Activated naive CD8-positive, alpha-beta T cell treated with anti-CD3 and anti-CD28 coated beads, Interleukin-2, amount 10 ng/mL, durations not matched to agents 7 days and 5 days (primary cell): ENCODE results near the gene DUOX2. TPM values are rescaled to one million over a fixed set of nuclear protein-coding genes. Genes with fewer than 3 reads are reported as not detected.

ENCODE experiments used
- ATAC-seq: fragments of 150-1000 bp; cut with Tn5 transposase; one replicate; pipeline ENCODE4 v1.10.0; 2021; ENCODE audit warnings: low read depth, moderate library complexity
- POLR2A ChIA-PET: fragments of 350-600 bp; sonication (Branson Sonifier 250); formaldehyde crosslinking; loops from one replicate; lab custom pipeline; 2021; ENCODE audit warnings: antibody characterized with exemption; lab: Charles Lee
- DNase-seq: peaks from one replicate; pipeline ENCODE4 v3.0.0; 2021
- H3K27ac Mint-ChIP-seq: one replicate; pipeline ENCODE4 v1.8.0; 2022; ENCODE audit warnings: mild to moderate bottlenecking, mixed read lengths
- H3K27me3 Mint-ChIP-seq: one replicate; pipeline ENCODE4 v1.8.0; 2022; ENCODE audit warnings: mild to moderate bottlenecking, moderate library complexity, mixed read lengths
- H3K36me3 Mint-ChIP-seq: one replicate; pipeline ENCODE4 v1.8.0; 2021; ENCODE audit warnings: mild to moderate bottlenecking, mixed read lengths
- H3K4me1 Mint-ChIP-seq: one replicate; pipeline ENCODE4 v1.8.0; 2021; ENCODE audit warnings: mixed read lengths
- H3K4me3 Mint-ChIP-seq: one replicate; pipeline ENCODE4 v1.8.0; 2022; ENCODE audit warnings: mild to moderate bottlenecking, moderate library complexity, mixed read lengths
- H3K9me3 Mint-ChIP-seq: one replicate; pipeline ENCODE4 v1.8.0; 2021; ENCODE audit warnings: mixed read lengths
- total RNA-seq, 2 experiments: library from RNA; stranded (reverse); gene quantifications; one replicate each; pipeline ENCODE4 v1.2.3, GENCODE V29; 2021

Gene DUOX2
- total RNA-seq, 2 experiments from 2014 or later, result not detected

- ATAC-seq (no peak), DNase-seq (no peak)
- peaks cover 59% of the 10 kb centered on the region for H3K27me3 Mint-ChIP-seq
- peaks cover 6% of the 10 kb centered on the region for H3K4me1 Mint-ChIP-seq
- POLR2A ChIA-PET, result no interaction called here
- no peak overlapping the region for H3K4me3 Mint-ChIP-seq
- no peaks in the 10 kb centered on the region for H3K36me3 Mint-ChIP-seq
- H3K9me3 Mint-ChIP-seq, result no peaks in the 10 kb centered on the region
- H3K27ac Mint-ChIP-seq, result no peak overlapping the region
These were observed 6.4 kb upstream of the DUOX2 start for GRCh38 chr15:45120081-45120972.

- no peaks in the 10 kb centered on the region for H3K36me3 Mint-ChIP-seq
- peaks cover 63% of the 10 kb centered on the region for H3K27me3 Mint-ChIP-seq
- no peaks in the 10 kb centered on the region for H3K9me3 Mint-ChIP-seq
- no peak for DNase-seq
- ATAC-seq, result no peak
- H3K27ac Mint-ChIP-seq, result no peak overlapping the region
- no peak overlapping the region for H3K4me3 Mint-ChIP-seq
- POLR2A ChIA-PET, result no interaction called here
- H3K4me1 Mint-ChIP-seq, result peaks cover 10% of the 10 kb centered on the region
These were observed 5.0 kb upstream of the DUOX2 start for GRCh38 chr15:45118996-45119395.

GRCh38 chr15:45118131-45118588, 4.2 kb upstream of the DUOX2 start:
- H3K27ac Mint-ChIP-seq, result no peak overlapping the region
- POLR2A ChIA-PET, result interaction anchor here (0.6 kb wide), 1 partner anchor 229 kb away, joined by 3 read pairs; no protein-coding TSS in a partner anchor
- peaks cover 12% of the 10 kb centered on the region for H3K4me1 Mint-ChIP-seq
- H3K9me3 Mint-ChIP-seq, result no peaks in the 10 kb centered on the region
- H3K27me3 Mint-ChIP-seq, result peaks cover 63% of the 10 kb centered on the region
- no peaks in the 10 kb centered on the region for H3K36me3 Mint-ChIP-seq
- DNase-seq, result peak; percentile 81
- H3K4me3 Mint-ChIP-seq, result peak overlapping the region; percentile 59
- peak; percentile 98 for ATAC-seq

- POLR2A ChIA-PET, result interaction anchor here (0.6 kb wide), 1 partner anchor 228 kb away, joined by 3 read pairs; no protein-coding TSS in a partner anchor
- ATAC-seq (peak; percentile 23), DNase-seq (no peak)
- no peaks in the 10 kb centered on the region for H3K36me3 Mint-ChIP-seq
- peaks cover 12% of the 10 kb centered on the region for H3K4me1 Mint-ChIP-seq
- H3K27me3 Mint-ChIP-seq, result peaks cover 67% of the 10 kb centered on the region
- peak overlapping the region; percentile 59 for H3K4me3 Mint-ChIP-seq
- no peaks in the 10 kb centered on the region for H3K9me3 Mint-ChIP-seq
- no peak overlapping the region for H3K27ac Mint-ChIP-seq
These were observed 3.5 kb upstream of the DUOX2 start for GRCh38 chr15:45117308-45118130.

- Mint-ChIP-seq H3K4me3 (peak overlapping the region; percentile 7), H3K27ac (no peak overlapping the region), H3K27me3 (peaks cover 76% of the 10 kb centered on the region), H3K4me1 (peaks cover 19% of the 10 kb centered on the region), H3K36me3 (no peaks in the 10 kb centered on the region), H3K9me3 (no peaks in the 10 kb centered on the region)
- DNase-seq (no peak), ATAC-seq (no peak)
- POLR2A ChIA-PET, result no interaction called here
These were observed 2.7 kb upstream of the DUOX2 start for GRCh38 chr15:45116482-45117307.

- Mint-ChIP-seq H3K4me1 (peaks cover 19% of the 10 kb centered on the region), H3K4me3 (peak overlapping the region; percentile 7), H3K9me3 (no peaks in the 10 kb centered on the region), H3K27me3 (peaks cover 76% of the 10 kb centered on the region), H3K27ac (no peak overlapping the region), H3K36me3 (no peaks in the 10 kb centered on the region)
- ATAC-seq, result no peak
- POLR2A ChIA-PET, result no interaction called here
- no peak for DNase-seq
These were observed 2.1 kb upstream of the DUOX2 start for GRCh38 chr15:45116006-45116481.

GRCh38 chr15:45115312-45115820, 1.4 kb upstream of the DUOX2 start:
- ATAC-seq (no peak), DNase-seq (no peak)
- no peaks in the 10 kb centered on the region for H3K36me3 Mint-ChIP-seq
- peaks cover 19% of the 10 kb centered on the region for H3K4me1 Mint-ChIP-seq
- no peak overlapping the region for H3K27ac Mint-ChIP-seq
- no peaks in the 10 kb centered on the region for H3K9me3 Mint-ChIP-seq
- no peak overlapping the region for H3K4me3 Mint-ChIP-seq
- POLR2A ChIA-PET, result no interaction called here
- H3K27me3 Mint-ChIP-seq, result peaks cover 79% of the 10 kb centered on the region

GRCh38 chr15:45114751-45115085, 746 bp upstream of the DUOX2 start:
- H3K27ac Mint-ChIP-seq, result no peak overlapping the region
- H3K4me1 Mint-ChIP-seq, result peaks cover 20% of the 10 kb centered on the region
- no peaks in the 10 kb centered on the region for H3K9me3 Mint-ChIP-seq
- POLR2A ChIA-PET, result no interaction called here
- H3K36me3 Mint-ChIP-seq, result no peaks in the 10 kb centered on the region
- H3K27me3 Mint-ChIP-seq, result peaks cover 84% of the 10 kb centered on the region
- no peak overlapping the region for H3K4me3 Mint-ChIP-seq
- no peak for DNase-seq
- no peak for ATAC-seq

GRCh38 chr15:45113380-45113990, 487 bp downstream of the DUOX2 start:
- H3K27me3 Mint-ChIP-seq, result peaks cover 88% of the 10 kb centered on the region
- POLR2A ChIA-PET, result no interaction called here
- no peaks in the 10 kb centered on the region for H3K9me3 Mint-ChIP-seq
- no peak for ATAC-seq
- H3K4me3 Mint-ChIP-seq, result no peak overlapping the region
- no peak for DNase-seq
- H3K36me3 Mint-ChIP-seq, result no peaks in the 10 kb centered on the region
- peaks cover 20% of the 10 kb centered on the region for H3K4me1 Mint-ChIP-seq
- no peak overlapping the region for H3K27ac Mint-ChIP-seq

- Mint-ChIP-seq H3K36me3 (no peaks in the 10 kb centered on the region), H3K4me3 (peak overlapping the region; percentile 55), H3K4me1 (peaks cover 18% of the 10 kb centered on the region), H3K9me3 (no peaks in the 10 kb centered on the region), H3K27me3 (peaks cover 81% of the 10 kb centered on the region), H3K27ac (no peak overlapping the region)
- ATAC-seq (no peak), DNase-seq (peak; percentile 41)
- POLR2A ChIA-PET, result no interaction called here
These were observed 1.2 kb downstream of the DUOX2 start for GRCh38 chr15:45112591-45113379.

- DNase-seq, result peak; percentile 42
- H3K9me3 Mint-ChIP-seq, result no peaks in the 10 kb centered on the region
- peaks cover 14% of the 10 kb centered on the region for H3K4me1 Mint-ChIP-seq
- POLR2A ChIA-PET, result no interaction called here
- no peak for ATAC-seq
- peaks cover 75% of the 10 kb centered on the region for H3K27me3 Mint-ChIP-seq
- H3K36me3 Mint-ChIP-seq, result no peaks in the 10 kb centered on the region
- peak overlapping the region; percentile 55 for H3K4me3 Mint-ChIP-seq
- no peak overlapping the region for H3K27ac Mint-ChIP-seq
These were observed 1.8 kb downstream of the DUOX2 start for GRCh38 chr15:45112143-45112590.
